ENCODE results near the gene CSN1S1.

DNA sequence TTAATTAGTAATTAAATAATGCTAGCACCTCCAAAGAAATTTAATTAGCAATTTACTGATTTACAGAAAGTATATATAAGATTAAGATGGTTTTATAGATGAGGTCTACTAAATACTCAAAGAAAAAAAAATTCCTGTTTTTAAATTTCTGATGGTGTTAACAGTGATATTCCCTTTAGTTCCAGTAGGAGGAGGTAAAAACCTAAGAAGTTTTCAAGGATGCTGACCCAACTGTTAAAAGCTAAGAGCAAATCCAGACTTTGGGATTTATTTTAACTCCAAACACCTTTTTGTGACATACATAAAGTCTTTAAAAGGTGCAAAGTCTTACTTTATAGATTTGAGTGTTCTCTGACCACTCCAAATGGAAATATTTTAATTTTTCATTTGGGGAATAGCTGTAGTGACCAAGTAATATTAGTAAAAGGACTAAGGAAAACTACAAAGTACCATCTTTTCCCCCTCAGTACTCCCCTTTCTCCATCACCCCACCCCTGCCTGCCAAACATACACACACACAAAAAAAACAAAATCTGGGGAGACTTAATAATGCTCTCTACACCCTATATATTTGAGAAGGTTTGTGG lies 34.2 kb upstream of the CSN1S1 start:
- TF ChIP-seq, protein P1, sequence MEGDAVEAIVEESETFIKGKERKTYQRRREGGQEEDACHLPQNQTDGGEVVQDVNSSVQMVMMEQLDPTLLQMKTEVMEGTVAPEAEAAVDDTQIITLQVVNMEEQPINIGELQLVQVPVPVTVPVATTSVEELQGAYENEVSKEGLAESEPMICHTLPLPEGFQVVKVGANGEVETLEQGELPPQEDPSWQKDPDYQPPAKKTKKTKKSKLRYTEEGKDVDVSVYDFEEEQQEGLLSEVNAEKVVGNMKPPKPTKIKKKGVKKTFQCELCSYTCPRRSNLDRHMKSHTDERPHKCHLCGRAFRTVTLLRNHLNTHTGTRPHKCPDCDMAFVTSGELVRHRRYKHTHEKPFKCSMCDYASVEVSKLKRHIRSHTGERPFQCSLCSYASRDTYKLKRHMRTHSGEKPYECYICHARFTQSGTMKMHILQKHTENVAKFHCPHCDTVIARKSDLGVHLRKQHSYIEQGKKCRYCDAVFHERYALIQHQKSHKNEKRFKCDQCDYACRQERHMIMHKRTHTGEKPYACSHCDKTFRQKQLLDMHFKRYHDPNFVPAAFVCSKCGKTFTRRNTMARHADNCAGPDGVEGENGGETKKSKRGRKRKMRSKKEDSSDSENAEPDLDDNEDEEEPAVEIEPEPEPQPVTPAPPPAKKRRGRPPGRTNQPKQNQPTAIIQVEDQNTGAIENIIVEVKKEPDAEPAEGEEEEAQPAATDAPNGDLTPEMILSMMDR (IDR thresholded peaks at IDR 0.05), result no peak
- TF ChIP-seq POLR2A (IDR thresholded peaks at IDR 0.05), result no peak
